PFSK-1 (cell line): ENCODE measurements around the gene TLE3.

Experiments used
- FOXP2 ChIP-seq: optimal IDR thresholded peaks from 2 replicates; pipeline ENCODE3; 2011; ENCODE audit warnings: borderline replicate concordance, control low read depth, inconsistent platforms; ENCODE audit not compliant: insufficient read depth; ENCODE audit errors: extremely low read length, extremely low read depth
- POLR2AphosphoS5 ChIP-seq: IDR thresholded peaks from 2 replicates; pipeline ENCODE4 v1.6.1; 2012; ENCODE audit warnings: low read depth, mild to moderate bottlenecking, control low read depth, low read length, moderate library complexity
- SIN3A ChIP-seq: IDR thresholded peaks from 2 replicates; pipeline ENCODE4 v1.6.1; 2012; ENCODE audit warnings: mild to moderate bottlenecking, low read length, moderate library complexity, borderline replicate concordance; ENCODE audit not compliant: insufficient read depth
- TAF1 ChIP-seq: IDR thresholded peaks from 2 replicates; pipeline ENCODE4 v1.6.1; 2012; ENCODE audit warnings: low read length, control low read depth, borderline replicate concordance; ENCODE audit not compliant: insufficient read depth
- TF ChIP-seq, protein P1 (sequence below), 2 experiments: IDR thresholded peaks; 2 replicates each; pipeline versions ENCODE4 v1.6.1 to v1.8.0; 2011 to 2012; ENCODE audit warnings: low read depth in 2 of 2, low read length in 2 of 2, control low read depth in 1 of 2, inconsistent platforms in 1 of 2, mild to moderate bottlenecking in 1 of 2, moderate library complexity in 1 of 2; ENCODE audit not compliant: insufficient read depth in 1 of 2

TLE3 gene

DNA sequence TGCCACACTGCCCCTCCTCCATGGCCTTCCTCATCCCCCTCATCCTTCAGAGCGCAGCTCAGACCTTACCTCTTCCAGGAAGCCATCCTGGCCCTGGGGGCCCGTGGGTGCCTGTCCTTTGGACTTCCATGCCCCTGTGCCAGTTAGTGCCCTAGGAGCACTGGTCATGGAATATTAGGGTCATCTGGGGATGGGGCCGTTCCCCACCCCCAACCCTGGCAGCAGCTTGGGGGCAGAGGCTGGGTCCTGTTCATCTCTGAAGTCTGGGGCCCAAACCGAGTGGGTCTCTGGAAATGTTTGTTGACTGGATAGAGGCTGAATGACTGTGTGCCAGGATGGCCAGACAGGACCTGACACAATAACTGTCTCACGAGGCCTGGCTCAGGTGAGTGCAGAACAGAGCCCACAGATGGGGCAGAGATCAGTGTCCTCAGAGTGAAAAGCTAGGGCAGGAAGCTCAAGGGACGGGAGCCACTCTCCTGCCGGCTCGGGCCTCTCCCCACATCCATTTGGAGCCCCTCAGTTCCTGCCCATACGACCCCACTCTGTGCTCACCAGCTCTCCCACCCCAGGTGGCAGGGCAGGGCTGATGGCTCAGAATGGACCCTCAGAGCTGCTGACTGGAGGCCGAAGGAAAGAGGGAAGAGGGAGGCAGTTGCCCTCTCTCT lies 62.5 kb downstream of the TLE3 start:
- TF ChIP-seq FOXP2 (no peak), SIN3A (no peak), POLR2AphosphoS5 (no peak), TAF1 (no peak)
- TF ChIP-seq, protein P1, sequence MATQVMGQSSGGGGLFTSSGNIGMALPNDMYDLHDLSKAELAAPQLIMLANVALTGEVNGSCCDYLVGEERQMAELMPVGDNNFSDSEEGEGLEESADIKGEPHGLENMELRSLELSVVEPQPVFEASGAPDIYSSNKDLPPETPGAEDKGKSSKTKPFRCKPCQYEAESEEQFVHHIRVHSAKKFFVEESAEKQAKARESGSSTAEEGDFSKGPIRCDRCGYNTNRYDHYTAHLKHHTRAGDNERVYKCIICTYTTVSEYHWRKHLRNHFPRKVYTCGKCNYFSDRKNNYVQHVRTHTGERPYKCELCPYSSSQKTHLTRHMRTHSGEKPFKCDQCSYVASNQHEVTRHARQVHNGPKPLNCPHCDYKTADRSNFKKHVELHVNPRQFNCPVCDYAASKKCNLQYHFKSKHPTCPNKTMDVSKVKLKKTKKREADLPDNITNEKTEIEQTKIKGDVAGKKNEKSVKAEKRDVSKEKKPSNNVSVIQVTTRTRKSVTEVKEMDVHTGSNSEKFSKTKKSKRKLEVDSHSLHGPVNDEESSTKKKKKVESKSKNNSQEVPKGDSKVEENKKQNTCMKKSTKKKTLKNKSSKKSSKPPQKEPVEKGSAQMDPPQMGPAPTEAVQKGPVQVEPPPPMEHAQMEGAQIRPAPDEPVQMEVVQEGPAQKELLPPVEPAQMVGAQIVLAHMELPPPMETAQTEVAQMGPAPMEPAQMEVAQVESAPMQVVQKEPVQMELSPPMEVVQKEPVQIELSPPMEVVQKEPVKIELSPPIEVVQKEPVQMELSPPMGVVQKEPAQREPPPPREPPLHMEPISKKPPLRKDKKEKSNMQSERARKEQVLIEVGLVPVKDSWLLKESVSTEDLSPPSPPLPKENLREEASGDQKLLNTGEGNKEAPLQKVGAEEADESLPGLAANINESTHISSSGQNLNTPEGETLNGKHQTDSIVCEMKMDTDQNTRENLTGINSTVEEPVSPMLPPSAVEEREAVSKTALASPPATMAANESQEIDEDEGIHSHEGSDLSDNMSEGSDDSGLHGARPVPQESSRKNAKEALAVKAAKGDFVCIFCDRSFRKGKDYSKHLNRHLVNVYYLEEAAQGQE (IDR thresholded peaks at IDR 0.05; ENCODE audit: insufficient read depth in 1 of 2, low read depth in 2 of 2, low read length in 2 of 2), result no peak

DNA sequence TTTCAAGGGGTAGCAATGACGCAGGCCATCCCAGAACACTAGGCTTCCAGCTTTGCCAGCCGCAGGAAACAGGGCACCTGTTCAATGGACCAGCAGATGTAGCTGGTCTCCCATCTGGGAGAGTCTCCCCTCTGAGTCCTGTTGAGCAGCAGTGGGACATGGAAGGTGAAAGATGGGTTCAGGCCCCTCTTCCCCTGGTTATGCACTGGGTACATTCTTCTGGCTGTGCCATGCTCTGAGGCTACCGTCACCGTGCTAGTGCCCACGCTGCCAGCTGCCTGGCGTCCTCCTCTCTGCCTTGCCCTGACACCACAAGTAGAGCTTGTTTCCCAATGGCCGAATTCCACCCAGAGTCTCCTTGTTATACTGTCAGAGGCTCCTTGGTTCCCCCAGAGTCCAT lies 63.1 kb downstream of the TLE3 start:
- TF ChIP-seq, protein P1 (IDR thresholded peaks at IDR 0.05; ENCODE audit: insufficient read depth in 1 of 2, low read depth in 2 of 2, low read length in 2 of 2), result no peak
- TF ChIP-seq POLR2AphosphoS5 (no peak), FOXP2 (no peak), TAF1 (no peak)

DNA sequence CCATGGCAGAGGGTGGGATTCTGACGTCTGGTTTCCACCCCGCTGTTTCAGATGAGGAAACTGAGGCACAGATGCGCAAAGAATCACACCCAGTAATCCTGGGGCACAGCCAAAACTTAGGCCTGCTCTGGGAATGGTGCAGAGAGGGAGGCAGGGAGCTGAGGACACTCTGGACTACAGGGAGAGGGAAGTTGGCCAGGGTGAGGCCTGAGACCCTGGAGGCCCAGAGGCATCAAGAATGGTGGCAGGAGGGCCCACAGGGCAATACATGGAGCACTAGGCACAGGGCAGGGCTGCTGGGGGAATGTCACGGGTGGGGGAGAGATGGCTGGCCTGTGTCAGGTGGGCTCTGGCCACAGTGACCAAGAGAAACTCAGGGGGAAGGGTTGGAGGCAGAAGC lies 63.6 kb downstream of the TLE3 start:
- no peak for TF ChIP-seq TAF1
- no peak for TF ChIP-seq POLR2AphosphoS5
- TF ChIP-seq, protein P1 (IDR thresholded peaks at IDR 0.05; ENCODE audit: insufficient read depth in 1 of 2, low read depth in 2 of 2, low read length in 2 of 2), result no peak
- no peak for TF ChIP-seq SIN3A
- TF ChIP-seq FOXP2, result no peak

DNA sequence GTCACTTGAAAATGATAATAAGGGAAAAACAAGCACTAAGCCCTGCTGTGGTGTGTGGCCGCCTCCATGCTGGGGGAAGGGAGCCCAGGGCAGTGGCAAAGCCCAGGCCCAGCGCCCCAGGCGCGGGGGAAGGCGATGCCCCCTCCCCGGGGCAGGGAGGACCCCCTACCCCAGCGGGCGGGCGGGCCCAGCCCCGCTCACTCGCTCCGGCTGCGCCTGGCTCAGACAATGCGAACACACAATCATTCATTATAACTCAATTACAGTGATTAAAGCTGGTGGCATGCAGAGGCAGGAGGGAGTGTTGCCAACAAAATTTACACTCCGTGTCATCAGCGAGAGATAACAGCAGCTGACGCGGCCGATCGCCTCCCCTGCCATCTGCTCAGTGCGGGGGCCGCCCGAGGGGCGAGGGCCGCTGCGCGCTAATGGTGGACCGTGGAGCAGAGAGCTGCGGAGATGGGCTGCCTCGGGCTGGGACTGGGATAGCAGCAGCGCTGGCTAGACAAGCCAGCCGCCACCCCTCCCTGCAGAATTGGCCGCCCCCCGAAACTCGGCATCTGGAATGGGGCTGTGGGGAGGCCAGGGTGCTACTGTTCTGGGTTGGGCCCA lies 64.1 kb downstream of the TLE3 start:
- peak; percentile 47 for TF ChIP-seq FOXP2
- TF ChIP-seq, protein P1 (IDR thresholded peaks at IDR 0.05; ENCODE audit: insufficient read depth in 1 of 2, low read depth in 2 of 2, low read length in 2 of 2), result no peak
